ENCODE data around the gene CLDN19.
"Not testable (repeated sequence)": the region's sequence is repeated elsewhere in the genome, so short reads cannot be mapped to it uniquely, and the experiment has no call there.

Gene CLDN19

DNA sequence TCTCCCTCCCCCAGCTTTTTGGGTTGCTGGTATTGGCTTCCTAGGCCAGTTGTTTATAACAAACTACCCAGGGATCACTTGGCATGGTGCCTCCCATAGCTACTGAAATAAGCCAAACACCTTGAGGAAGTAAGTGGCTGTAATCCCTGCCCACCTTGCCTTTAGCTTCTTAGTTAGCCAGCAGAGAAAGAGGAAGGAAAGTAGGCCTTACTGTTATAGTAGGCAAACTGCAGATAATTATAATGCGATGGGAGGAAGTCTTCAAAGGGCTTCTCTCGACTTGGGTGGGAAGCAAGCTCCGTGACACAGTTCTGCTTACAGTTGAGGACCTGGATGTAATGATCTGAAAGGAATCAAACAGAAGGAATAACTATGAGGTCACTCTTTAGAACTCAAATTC, 18.6 kb upstream of the CLDN19 start:
- no peak for DNase-seq

DNA sequence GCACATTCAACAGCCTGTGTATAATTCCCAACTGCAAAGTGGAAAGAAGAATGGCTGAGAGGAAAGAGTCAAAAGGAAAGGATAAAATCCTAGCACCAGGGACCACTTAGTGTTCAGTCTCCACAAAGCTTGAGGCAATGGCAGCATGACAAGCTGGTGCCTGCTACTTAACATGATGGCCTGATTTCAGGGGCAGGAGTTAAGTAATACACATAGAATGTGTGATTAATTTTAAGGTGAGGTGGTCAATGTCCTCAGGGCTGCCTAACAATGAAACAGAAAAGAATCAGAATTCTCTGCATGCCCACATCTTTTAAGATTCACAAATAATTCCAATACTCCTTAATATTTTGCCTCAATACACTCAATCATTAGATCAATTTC, 17.8 kb upstream of the CLDN19 start:
- no peak for DNase-seq

DNA sequence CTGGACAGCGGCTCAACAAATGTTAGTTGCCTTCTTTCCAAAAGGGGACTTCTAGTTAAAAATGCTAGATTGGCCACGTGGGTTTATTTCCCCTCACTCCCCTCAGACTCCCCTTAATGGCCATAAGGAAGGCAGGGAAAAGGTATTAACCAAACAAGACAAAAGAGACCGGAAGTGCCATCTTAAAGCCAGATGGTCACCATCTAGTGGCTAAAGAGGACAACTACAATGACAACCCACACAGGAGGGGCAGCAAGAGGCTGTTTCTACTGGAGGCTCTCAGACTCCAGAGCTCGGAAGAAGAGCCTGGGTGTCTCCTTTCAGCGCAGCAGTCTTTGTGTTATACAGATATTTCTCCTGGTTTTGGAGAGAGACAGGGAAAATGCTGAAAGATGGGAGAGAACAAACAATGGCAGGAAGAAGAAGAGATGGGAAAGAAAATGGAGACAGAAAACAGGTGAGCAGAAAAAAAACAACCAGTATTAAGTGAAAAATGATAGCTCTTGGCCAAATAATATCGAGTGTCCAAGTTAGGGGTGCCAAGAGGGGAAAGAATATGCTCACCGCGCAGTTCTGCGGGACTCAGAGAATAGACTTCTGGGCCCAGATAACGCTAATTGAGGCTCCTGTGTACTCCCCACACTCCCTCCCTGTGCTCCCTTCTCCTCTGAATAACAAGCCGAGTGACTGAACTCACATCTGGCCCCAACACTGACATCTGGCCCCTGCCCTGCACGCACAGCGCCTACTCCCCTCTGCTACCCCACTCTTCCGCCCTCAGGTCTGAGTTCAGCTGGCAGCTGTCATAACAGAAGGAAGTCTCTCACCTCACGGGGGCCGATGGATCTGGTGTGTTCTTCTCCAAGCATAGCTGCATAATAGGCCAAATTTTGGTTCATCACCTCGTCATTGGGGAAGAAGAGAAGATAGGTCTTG, 17.2 kb upstream of the CLDN19 start:
- DNase-seq, result peak; percentile 91

DNA sequence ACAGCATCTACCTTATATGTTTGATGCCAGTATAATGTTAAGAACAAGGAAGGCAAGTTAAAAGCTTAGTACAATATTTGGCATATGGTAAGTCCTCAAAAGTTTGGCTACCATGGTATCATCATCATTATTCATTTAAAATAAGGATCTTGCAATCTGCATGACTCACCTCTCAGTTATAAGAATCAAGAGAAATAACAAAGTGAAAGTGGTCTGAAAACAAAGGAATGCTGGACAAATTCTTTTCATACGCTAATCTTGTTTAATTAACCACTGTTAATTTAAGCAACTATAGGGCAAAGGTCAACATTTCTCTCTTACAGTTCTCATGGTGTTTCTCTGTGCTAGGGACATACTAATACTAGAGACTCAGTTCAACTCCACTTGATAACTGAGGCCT, 13.0 kb upstream of the CLDN19 start:
- DNase-seq, result no peak

DNA sequence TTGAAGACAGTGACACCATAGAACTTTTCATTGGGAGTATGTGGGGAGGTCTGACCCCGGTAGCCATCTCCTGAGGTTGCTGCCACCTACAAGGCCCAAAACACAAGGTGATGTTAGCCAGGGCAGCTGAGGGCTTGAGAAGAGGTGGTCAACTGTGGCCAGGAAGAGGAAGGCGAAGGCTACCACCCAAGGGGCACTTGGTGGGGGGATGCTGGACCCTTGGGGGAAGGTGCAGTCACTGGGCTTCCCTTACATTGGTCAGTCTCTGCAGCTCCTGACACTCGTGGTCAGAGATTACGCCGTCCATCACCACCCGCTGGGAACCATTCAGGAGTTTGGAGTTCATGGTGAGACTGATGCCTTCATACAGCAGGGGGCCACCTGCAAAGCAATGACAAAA, 12.2 kb upstream of the CLDN19 start:
- DNase-seq, result no peak

DNA sequence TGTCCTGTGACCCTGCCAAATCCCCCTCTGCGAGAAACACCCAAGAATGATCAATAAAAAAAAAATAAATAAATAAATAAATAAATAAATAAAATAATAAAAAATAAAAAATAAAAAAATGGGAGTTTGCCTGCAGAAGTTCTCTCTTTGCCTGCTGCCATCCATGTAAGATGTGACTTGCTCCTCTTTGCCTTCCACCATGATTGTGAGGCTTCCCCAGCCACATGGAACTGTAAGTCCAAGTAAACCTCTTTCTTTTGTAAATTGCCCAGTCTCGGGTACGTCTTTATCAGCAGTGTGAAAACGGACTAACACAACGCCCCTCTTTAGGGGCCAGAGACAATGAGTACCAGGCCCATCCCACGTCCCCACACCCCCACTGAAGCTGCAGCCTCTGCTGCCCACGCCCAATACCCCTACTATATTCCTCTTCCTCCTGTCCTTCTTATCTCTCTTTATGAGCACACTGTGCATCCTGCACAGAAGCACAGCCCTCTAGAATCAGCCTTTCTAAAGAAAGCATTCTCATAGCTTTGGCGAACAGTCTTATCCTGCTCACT, 11.6 kb upstream of the CLDN19 start:
- not testable (repeated sequence) for DNase-seq

DNA sequence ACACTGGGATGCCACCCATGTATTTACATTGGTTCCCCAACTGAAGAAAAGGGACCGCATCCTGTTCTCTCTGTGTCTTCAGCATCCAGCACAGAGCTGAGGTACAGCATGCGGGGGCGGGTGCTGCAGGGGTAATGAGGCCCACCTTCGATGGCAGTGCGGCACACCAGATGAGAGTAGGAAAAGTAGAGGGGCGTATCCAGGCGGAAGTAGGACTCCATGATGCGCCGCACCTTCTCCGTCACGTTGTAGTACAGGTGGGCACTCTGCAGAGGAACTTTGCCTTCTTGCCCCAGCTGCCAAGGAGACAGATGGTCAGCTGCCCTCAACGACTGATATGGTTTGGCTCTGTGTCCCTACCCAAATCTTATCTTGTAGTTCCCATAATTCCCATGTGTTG, 10.0 kb upstream of the CLDN19 start:
- DNase-seq, result no peak

DNA sequence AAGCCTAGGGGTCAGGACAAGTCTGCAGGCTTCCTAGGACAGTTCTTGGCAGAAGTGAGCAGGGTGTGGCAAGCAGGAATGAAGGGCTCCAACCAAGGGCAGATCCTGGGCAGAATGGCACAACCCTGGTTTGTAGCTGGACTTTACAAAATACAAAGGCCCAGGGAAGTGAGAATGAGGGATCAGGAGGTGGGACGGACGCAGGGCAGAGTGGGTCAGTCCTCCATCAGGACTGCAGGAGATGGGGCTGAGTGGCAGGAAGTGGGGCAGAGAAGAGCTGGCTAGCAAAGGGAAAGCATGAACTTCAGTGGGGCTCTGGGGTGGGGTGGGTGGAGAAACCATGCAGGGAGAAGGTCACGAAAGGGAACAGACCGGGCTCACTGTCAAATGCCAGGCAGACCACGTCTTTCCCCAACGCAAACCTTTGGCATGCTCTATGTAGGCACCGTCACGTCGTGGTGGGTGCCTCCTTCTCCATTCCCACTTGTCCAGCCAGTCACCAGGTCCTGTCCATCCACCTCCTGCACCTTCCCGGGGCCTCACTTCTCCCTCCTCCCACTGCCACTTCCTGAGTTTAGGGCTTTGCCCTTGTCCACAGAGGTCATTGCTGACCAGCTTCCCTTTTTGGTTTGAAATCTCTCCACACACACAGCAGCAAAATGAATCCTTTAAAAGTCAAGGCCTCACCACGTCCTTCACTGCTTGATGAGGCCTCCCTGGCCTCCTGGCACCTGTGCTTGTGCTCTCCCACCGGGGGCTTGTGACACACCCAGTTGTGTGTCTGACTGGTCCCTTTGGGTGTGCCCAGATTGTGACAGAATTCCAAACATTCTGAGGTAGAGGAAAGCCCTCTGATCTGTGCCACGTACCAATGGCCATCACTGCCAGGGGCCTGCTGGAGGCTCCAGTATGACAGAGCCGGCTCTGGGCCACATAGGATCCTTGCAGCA, 8.7 kb upstream of the CLDN19 start:
- DNase-seq, result no peak

DNA sequence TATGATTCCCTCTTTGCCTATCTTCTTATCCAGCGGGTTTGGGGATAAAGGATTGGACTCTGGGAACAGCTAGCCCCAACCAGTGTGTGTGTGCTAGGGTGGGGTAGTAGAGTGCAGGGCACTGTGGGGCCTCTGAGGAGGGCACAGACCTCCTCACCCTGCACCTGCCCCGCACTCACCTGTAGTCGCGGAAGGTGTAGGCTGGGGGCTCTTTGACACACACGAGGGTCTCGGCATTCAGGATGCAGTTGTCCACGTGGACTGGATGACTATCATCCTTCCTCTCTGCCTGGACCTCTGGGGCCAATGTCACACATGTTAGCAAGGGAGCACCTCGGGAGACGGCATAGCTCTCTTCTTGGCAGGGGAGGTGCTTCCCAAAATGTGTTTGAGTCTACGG, 8.0 kb upstream of the CLDN19 start:
- DNase-seq, result no peak

DNA sequence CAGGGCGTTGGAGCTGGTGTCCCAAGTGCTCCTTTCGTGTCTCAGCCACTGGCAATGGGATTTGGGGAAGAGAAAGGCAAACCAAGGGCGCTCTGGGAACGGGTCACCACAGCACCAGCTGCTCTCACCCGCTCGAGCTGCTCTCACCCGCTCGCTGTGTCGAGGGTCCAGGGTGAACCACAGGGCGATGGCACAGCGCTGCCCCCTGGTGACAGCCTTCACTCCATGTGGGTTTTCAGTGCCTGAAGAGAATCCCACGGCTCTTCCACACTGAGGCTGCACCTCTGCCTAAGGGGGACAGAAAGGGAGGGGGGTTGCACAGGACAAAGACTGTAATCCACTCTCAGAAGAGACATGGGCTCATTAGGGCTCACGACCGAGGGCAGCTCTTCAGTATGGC, 7.1 kb upstream of the CLDN19 start:
- DNase-seq, result peak; percentile 67

DNA sequence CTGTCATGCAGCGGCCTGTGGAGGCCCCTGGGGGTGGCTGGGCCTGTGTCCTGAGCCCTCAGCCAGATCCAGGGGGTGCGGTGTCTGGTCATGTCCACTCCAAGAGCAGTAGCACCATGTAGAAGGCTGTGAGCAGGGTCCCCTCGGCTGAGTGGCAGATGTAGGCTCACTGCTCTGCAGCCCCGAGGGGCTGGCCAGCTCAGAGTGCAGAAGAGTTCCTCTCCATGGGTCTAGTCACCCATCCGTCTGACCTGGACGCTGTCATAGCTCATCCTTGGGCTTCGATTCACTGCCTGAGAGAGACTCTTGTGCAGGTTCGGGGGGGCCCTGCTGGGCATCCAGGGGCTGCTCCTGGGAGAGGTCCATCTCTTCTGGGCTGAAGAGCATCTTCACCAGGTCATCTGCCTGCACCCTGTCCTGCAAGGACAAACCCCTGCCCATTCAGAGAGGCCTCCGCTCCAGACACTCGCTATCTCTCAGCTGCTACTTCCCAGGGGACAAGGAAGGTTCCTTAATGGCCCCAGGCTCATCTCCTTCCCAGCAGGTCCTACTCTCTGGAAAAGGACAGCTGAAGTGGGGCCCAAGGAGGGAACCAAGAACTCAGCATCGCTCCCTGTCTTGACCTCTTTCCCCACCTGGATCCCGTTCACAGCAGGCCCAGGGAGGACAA, 6.5 kb upstream of the CLDN19 start:
- no peak for DNase-seq

DNA sequence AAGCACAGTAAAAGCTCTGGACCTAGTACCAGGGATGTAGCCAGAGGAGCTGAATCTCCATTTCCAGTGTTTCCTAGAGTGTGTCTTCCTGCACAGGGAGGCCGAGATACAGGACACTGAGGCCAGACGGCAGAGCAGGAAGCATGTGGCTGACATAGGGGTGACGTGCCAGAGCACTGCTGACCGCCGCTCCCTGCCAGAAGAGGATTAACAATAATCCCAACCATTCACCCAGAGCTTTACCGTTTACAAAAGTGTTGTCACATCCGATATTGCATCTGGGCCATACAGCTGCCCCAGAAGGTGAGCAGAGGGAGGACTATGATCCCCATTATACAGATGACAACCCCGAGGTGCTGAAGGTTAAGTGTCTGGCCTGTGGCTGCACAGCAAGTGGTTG, 5.8 kb upstream of the CLDN19 start:
- no peak for DNase-seq

DNA sequence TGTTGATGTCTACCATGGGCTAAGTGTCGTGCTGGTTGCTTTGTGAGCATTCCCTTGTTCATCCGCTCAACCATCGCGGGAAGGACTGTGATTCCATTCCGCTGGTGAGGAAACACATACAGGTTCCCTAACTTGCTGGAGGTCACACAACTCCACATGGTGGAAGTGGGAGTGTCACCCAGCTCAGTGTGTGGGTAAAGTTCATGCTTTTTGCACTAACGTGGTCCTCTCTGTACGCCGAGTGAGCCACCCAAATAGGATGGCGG, 4.0 kb upstream of the CLDN19 start:
- no peak for DNase-seq

DNA sequence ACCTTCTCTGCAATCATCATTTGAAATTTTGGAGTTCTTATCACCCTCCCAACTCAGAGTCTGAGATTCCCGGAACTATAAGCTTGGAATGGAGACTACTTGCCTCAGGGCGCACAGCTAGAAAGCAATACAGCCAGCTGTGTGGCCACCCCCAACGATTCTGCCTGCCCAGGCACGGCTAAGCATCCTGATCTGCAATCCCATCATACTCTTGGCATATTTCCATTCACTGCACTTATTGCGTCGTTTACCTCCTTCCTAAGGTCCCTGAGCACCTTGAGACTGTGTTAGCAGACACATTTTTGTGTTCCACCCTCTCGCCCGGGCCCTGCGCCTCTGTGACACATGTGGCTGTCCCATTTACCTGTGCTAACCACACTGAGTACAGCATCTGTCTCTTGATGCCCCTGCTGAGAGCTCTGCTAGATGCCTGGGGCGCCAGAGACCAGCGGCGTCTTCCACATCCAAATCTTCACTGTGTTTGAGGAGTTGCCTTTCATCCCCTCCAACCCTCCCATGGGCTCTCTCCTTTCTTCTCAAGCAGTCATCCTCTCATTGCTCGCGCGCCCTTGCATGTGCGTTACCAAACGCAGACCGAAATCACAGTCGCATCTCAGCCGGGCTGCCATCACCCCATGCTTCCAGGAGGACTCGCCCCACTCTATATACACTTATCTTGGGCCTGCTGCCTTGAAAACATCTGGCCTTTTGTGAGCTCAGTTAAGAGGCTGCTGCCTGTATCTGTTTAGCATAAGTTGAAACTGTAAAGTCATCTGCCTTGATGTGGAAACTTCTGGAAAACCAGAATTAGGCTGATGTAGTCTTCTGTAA, 3.5 kb upstream of the CLDN19 start:
- no peak for DNase-seq

DNA sequence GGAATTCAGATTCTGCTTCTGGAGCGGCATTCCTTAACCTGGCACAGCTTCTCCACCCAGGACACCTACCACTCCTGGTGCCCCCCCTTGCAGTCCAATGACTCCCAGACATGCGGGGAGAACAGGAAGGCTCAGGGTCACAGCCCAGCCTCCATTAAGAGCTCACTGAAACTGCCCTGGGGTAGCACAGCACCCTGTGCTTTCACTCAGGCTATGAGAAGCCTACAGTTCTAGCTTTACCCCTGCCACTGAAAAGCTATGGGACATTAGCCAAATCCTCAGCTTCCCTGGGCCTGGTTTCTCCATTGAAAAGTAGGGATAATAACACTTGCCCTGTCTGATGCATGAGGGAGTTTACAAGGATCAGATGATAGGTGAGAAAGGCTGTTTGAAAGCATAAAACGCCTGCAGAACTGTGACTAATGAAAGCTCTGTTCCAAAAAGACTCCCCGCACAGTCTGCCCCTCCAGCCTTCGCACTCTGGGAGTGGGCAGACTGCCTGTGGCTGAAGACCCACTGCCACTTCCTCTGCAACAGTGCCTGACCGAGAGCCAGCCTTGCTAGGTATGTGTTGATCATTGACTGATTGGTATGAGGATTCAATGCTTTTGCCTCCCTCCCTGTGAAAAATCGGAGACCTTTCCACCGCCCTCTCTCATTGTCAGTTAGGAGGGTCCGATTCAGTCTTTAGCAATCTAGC, 2.7 kb upstream of the CLDN19 start:
- no peak for DNase-seq

DNA sequence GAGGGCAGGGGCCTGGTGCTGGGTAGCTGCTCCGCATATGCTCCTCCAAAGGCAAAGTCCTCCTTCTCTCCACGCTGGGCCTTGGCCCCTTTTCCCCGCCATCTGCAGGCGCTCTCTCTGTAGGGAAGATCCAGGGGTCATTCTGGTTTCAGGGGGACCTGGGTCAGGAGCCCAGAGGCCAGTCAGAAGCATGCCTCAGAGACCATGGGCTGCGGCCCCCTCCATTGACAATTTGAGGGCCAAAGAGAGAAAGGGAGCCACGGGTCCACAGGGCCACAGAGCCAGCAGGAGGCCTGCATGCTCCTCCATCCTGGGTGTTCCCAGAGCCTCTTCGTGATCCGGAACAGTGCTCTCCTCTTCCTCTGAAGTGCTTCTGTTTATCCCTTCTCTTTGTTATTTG, 2.1 kb upstream of the CLDN19 start:
- DNase-seq, result no peak

DNA sequence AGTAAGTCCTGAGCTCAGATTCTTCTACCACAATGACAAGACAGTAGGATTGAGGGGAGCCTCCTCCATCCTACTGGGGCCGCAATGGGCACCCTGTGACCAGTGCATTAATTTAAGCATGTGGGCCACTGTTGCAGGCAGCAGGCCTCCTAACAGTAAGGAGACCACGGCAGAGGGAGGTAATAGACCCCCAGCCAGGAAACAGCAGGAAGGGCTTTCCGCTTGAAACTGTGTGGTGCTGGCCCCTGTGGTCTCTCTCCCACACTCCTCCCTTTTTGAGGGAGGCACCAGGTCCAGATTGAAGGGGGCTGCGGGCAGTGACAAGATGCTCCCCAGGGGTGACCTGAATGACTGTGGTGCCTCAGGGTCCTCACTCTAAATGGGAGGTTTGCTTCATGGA, 1.7 kb upstream of the CLDN19 start:
- no peak for DNase-seq

DNA sequence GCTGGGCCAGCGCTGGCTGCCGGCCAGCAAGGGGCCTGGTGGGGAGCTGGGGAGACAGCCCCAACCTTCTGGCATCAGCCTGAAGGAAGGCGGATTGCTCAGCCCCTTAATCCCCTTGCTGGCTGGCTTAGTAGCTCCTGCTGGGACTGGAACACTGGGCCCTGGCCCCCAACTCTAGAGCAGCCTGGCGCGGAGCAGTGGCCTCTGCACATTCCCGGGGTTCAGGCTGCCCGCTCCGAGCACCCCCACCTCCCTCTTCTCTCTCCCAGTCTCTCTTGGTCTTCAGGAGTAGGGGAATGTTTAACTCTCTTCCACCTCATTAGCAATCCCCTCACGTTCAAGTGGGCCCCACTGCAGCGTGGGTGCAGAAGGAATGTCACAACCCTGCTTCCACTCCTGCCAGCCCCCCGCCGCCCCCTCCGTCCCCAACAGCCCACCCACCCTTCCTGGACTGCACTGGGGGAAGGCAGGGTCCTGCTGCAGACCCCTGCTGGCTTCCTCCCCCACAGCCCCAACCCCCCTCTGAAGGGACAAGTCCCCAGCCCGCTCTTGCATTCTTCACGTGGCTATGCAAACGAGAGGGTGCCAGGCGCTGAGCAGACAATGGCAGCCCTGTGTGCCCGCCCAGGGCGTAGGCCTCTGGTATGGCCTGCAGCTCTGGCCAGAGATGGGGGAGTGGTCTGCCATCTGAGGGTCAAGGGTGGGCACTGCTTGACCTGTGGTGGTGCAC, 980 bp upstream of the CLDN19 start:
- DNase-seq, result no peak

DNA sequence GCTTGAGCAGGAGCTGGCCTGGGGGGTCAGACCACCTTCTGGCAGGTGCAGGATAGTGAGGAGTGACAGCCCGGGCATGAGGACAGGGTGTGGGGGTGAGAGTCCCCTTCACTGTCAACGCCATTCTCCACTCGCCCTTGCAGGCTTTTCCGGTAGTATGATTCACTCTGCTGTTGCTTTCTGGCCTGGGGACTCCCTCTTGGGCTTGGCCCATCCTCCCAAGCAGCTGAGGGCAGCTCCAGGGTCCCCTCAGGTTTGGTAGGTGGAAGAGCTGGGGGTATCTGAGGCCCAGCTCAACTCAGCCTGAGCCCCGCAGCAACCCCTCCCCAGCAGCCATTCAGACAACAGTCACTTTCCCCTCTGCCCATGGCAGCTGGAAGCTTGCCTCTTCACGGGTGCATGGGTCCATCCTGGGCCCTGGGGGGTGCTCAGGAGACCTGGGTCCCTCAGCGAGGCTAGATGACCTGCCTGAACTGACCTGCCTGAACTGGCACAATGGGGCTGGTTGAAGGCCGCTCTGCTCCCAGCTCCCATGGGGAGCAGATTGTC, 1.3 kb downstream of the CLDN19 start:
- no peak for DNase-seq

DNA sequence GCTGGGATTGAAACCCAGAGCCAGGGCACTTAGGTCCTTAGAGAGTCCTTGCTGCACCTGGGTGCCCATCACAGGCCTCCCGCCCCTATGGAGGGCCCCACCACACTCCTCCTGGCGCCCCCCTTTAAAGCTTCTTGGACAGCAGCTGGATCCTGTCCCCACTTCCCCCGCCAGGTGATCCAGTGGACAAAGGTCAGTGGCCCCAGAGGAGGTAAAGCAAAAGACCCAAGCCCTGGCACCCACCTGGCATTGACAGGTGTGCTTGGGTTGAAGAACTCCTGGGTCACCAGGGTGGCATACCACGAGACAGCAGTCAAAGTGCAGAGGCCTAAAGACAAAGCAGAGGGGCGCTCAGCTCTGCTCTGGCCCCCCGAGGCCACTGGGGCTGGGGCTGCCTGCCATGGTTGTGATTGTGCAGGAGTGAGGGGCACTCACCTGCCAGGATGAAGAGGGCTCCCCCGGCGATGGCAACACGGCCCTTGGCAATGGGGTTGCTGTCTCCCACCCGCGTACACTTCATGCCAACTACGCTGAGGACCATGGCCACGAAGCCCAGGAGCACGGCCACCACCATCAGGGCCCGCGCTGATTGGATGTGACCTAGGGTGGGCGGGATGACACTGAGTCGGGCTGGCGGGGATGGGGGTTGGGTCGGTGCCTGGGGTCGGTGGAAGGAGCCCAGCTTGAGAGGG, 1.9 kb downstream of the CLDN19 start:
- DNase-seq, result no peak

All from hematopoietic multipotent progenitor cell treated with erythropoietin and hydrocortisone succinate and interleukin-3 and kit ligand, for 6 days (in vitro differentiated cells).